ENCODE measurements around the gene SF3A1. TPM values are rescaled to one million over a fixed set of nuclear protein-coding genes. Genes with fewer than 3 reads are reported as not detected.

Gene SF3A1
- total RNA-seq, 1 donor from 2014 or later = 54.8 TPM

DNA sequence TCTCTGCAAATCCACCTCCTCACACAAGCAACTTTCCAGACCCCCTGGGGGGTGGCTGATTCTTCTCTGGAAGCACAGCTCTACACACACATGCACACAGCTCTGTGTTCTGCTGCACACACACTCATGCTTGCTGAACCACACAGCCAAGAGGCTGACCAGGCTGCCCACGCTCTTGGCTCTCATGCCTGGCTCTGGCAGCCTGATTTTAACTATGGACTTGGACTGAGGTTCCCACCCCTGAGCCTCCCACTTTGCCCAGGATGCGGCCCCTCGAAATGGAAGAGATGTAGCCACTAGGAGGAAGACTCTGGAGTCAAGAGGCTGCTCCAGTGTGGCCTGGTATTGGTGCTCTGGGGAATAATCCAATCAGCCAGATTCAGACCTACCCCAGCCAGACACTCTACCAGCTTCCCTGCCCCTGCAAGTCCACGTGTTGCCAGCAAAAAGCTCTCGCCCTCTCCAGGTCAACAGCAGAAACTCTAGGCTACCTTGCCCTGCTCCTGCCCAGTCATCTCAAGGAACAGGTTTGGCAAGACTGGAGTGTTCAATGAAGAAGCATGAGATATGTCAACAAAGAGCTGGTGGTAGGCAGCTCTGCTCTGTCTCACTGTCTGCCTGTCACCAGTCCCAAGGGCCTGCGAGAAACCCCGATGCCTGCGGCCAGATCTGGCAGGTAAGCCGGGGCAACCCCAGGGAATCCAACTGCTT, 58.5 kb downstream of the SF3A1 start:
- Histone ChIP-seq H3K4me3 (ENCODE audit: low read depth, low read length) (no peak overlapping the region), H3K36me3 (ENCODE audit: control insufficient read depth, insufficient read depth, low read length) (no peaks in the 10 kb centered on the region), H3K27me3 (ENCODE audit: control insufficient read depth, insufficient read depth, low read length) (no peaks in the 10 kb centered on the region)
- no peak for DNase-seq (ENCODE audit: low read depth)
- TF ChIP-seq, protein P1, sequence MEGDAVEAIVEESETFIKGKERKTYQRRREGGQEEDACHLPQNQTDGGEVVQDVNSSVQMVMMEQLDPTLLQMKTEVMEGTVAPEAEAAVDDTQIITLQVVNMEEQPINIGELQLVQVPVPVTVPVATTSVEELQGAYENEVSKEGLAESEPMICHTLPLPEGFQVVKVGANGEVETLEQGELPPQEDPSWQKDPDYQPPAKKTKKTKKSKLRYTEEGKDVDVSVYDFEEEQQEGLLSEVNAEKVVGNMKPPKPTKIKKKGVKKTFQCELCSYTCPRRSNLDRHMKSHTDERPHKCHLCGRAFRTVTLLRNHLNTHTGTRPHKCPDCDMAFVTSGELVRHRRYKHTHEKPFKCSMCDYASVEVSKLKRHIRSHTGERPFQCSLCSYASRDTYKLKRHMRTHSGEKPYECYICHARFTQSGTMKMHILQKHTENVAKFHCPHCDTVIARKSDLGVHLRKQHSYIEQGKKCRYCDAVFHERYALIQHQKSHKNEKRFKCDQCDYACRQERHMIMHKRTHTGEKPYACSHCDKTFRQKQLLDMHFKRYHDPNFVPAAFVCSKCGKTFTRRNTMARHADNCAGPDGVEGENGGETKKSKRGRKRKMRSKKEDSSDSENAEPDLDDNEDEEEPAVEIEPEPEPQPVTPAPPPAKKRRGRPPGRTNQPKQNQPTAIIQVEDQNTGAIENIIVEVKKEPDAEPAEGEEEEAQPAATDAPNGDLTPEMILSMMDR (IDR thresholded peaks at IDR 0.05; ENCODE audit: insufficient read depth, low read length, poor library complexity, severe bottlenecking) = no peak

GRCh38 chr22:30297276-30297990, 59.3 kb downstream of the SF3A1 start:
- DNase-seq (ENCODE audit: low read depth) = no peak
- Histone ChIP-seq H3K36me3 (ENCODE audit: control insufficient read depth, insufficient read depth, low read length) (no peaks in the 10 kb centered on the region), H3K27me3 (ENCODE audit: control insufficient read depth, insufficient read depth, low read length) (no peaks in the 10 kb centered on the region), H3K4me3 (ENCODE audit: low read depth, low read length) (no peak overlapping the region)
- TF ChIP-seq, protein P1 (IDR thresholded peaks at IDR 0.05; ENCODE audit: insufficient read depth, low read length, poor library complexity, severe bottlenecking) = no peak

- no peak for DNase-seq (ENCODE audit: low read depth)
- TF ChIP-seq, protein P1 (IDR thresholded peaks at IDR 0.05; ENCODE audit: insufficient read depth, low read length, poor library complexity, severe bottlenecking) = no peak
- no peaks in the 10 kb centered on the region for H3K36me3 ChIP-seq (ENCODE audit: control insufficient read depth, insufficient read depth, low read length)
- H3K4me3 ChIP-seq (ENCODE audit: low read depth, low read length) = no peak overlapping the region
- H3K27me3 ChIP-seq (ENCODE audit: control insufficient read depth, insufficient read depth, low read length) = no peaks in the 10 kb centered on the region
Measured at GRCh38 chr22:30296833-30297232, 59.9 kb downstream of the SF3A1 start.

DNA sequence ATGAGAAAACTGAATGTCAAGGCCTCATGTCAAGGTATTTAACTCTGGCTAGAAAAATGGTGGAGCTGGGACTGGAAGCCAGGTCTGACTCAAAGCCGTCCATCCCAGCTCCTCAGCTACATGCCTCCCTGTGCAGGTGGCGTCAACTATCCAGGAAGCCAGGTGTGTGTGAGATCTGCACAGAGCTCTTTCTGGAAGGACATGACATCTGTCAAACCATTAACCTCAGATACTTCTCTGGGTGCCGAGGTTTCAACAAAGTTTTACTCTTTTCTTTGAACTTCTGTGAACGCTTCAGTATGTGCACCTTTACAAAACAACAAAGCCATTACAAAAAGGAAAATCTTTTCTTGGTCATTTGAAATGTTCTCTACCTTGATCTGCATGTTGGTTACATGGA, 60.4 kb downstream of the SF3A1 start:
- Histone ChIP-seq H3K4me3 (ENCODE audit: low read depth, low read length) (no peak overlapping the region), H3K36me3 (ENCODE audit: control insufficient read depth, insufficient read depth, low read length) (no peaks in the 10 kb centered on the region), H3K27me3 (ENCODE audit: control insufficient read depth, insufficient read depth, low read length) (no peaks in the 10 kb centered on the region)
- TF ChIP-seq, protein P1 (IDR thresholded peaks at IDR 0.05; ENCODE audit: insufficient read depth, low read length, poor library complexity, severe bottlenecking) = no peak
- DNase-seq (ENCODE audit: low read depth) = no peak

- Histone ChIP-seq H3K4me3 (ENCODE audit: low read depth, low read length) (no peak overlapping the region), H3K36me3 (ENCODE audit: control insufficient read depth, insufficient read depth, low read length) (no peaks in the 10 kb centered on the region), H3K27me3 (ENCODE audit: control insufficient read depth, insufficient read depth, low read length) (no peaks in the 10 kb centered on the region)
- no peak for DNase-seq (ENCODE audit: low read depth)
- TF ChIP-seq, protein P1 (IDR thresholded peaks at IDR 0.05; ENCODE audit: insufficient read depth, low read length, poor library complexity, severe bottlenecking) = no peak
Measured at GRCh38 chr22:30295576-30295975, 61.1 kb downstream of the SF3A1 start.

Data from kidney epithelial cell (primary cell).